Panc1 (cell line): ENCODE measurements around the gene RBMX. TPM values are rescaled to one million over a fixed set of nuclear protein-coding genes. Genes with fewer than 3 reads are reported as not detected.

Source experiments
- ATAC-seq: fragments of 200-7000 bp; cut with Tn5 transposase; 2 replicates; pipeline ENCODE4 v1.9.1; 2020; ENCODE audit warnings: mild to moderate bottlenecking, moderate library complexity
- BruUV-seq: library from RNA; stranded (reverse); fragments of 400-500 nt; replicated peaks from 2 replicates; lab custom pipeline; 2021; lab: Mats Ljungman, UMichigan
- CTCF ChIA-PET: fragments of 300-600 bp; sonication (Branson Sonifier 250); formaldehyde crosslinking; loops from one replicate; lab custom pipeline; 2022; ENCODE audit warnings: antibody characterized with exemption; lab: Charles Lee
- POLR2A ChIA-PET: fragments of 300-600 bp; sonication (Branson Sonifier 250); formaldehyde crosslinking; loops from one replicate; lab custom pipeline; 2022; ENCODE audit warnings: antibody characterized with exemption; lab: Charles Lee
- DNase-seq: peaks from one replicate; pipeline ENCODE4 v3.0.0-alpha.2; 2010; ENCODE audit warnings: low read depth, low spot score
- H3K27ac ChIP-seq: 2 replicates; pipeline ENCODE4 v1.5.1; 2011; ENCODE audit warnings: mild to moderate bottlenecking, low read length, inconsistent platforms
- H3K27me3 ChIP-seq: fragments of 200-500 bp; sonication (Bioruptor generic); 2 replicates; pipeline ENCODE4 v1.6.0; 2014; ENCODE audit warnings: low read length, inconsistent platforms; ENCODE audit not compliant: control insufficient read depth, insufficient read depth
- H3K36me3 ChIP-seq: fragments of 200-500 bp; sonication (Bioruptor generic); 2 replicates; pipeline ENCODE4 v1.5.1; 2014; ENCODE audit warnings: inconsistent platforms, mild to moderate bottlenecking, low read length, moderate library complexity; ENCODE audit not compliant: control insufficient read depth, insufficient read depth
- H3K4me1 ChIP-seq: 2 replicates; pipeline ENCODE4 v1.5.1; 2011; ENCODE audit warnings: inconsistent platforms, mild to moderate bottlenecking, low read length, moderate library complexity; ENCODE audit not compliant: control insufficient read depth, insufficient read depth
- H3K4me3 ChIP-seq, 2 experiments: 2 replicates each; pipeline ENCODE4 v1.5.1; 2011 to 2012; ENCODE audit warnings: low read depth in 2 of 2, low read length in 2 of 2, mild to moderate bottlenecking in 2 of 2, inconsistent platforms in 1 of 2, moderate library complexity in 1 of 2
- H3K9me3 ChIP-seq: fragments of 200-500 bp; sonication (Bioruptor generic); 2 replicates; pipeline ENCODE4 v1.5.1; 2014; ENCODE audit warnings: low read depth, mild to moderate bottlenecking, inconsistent platforms, low read length, moderate library complexity; ENCODE audit not compliant: control insufficient read depth, insufficient read depth
- POLR2AphosphoS5 ChIP-seq: IDR thresholded peaks from 2 replicates; pipeline ENCODE4 v1.6.1; 2012; ENCODE audit warnings: mild to moderate bottlenecking, low read depth, low read length, moderate library complexity
- REST ChIP-seq, 2 experiments: IDR thresholded peaks; 2 replicates each; pipeline ENCODE4 v1.6.1; 2011 to 2012; ENCODE audit warnings: low read depth in 2 of 2, control low read depth in 1 of 2, low read length in 1 of 2, mild to moderate bottlenecking in 1 of 2, moderate library complexity in 1 of 2; ENCODE audit not compliant: insufficient read depth in 1 of 2
- TCF7L2 ChIP-seq: IDR thresholded peaks from 2 replicates; pipeline ENCODE4 v1.6.1; 2011; ENCODE audit warnings: mild to moderate bottlenecking, low read depth, low read length, inconsistent platforms
- in situ Hi-C: cut with HindIII; loops from 2 replicates; pipeline ENCODE4 v1.10.0; 2016; ENCODE audit warnings: low sequenced_read_pairs, low pct_unique_long_range_greater_than_20kb
- intact Hi-C: fragments of 100-400 bp; cut with micrococcal nuclease; formaldehyde crosslinking; loops from one replicate; pipeline ENCODE4 v1.10.0; 2022; ENCODE audit not compliant: unreplicated experiment
- total RNA-seq: library from RNA; stranded (reverse); gene quantifications from one replicate; pipeline ENCODE4 v1.2.1, GENCODE V29; 2021; ENCODE audit not compliant: unreplicated experiment
- TF ChIP-seq, protein P1 (sequence below): fragments of 450-650 bp; IDR thresholded peaks from 2 replicates; pipeline ENCODE4 v1.5.1; 2017; ENCODE audit warnings: mild to moderate bottlenecking

Gene RBMX
- total RNA-seq, 1 experiment from 2014 or later = 239 TPM

DNA sequence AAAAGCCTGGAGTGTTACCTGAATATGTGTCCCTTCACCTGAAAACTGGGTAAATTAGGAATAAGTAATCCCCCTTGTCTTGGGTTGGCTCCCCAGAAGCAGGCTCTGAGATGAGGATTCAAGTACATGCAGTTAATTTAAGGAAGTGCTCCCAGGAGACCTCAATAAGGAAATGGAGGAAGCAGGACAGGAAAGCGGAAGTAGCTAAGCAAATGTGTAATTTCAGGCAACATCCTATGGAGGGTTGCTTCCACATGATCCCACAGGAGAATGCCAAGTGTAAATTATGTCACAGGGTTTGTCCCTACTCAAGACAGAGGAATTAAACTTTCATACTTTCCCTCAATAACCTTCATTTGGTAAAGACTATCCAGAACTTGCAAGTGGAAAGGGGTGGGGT, 51.7 kb downstream of the RBMX start:
- POLR2A ChIA-PET = no interaction called here
- Histone ChIP-seq H3K4me3 (no peak overlapping the region), H3K9me3 (no peaks in the 10 kb centered on the region), H3K4me1 (no peaks in the 10 kb centered on the region), H3K27me3 (no peaks in the 10 kb centered on the region), H3K36me3 (no peaks in the 10 kb centered on the region), H3K27ac (no peak overlapping the region)
- ATAC-seq (no peak), DNase-seq (no peak)
- BruUV-seq = no TSS peak
- in situ Hi-C loops = no loop called here
- CTCF ChIA-PET = no interaction called here
- intact Hi-C loops = no loop called here
- TF ChIP-seq REST (IDR thresholded peaks at IDR 0.05; ENCODE audit: insufficient read depth in 1 of 2, low read depth in 2 of 2, low read length in 1 of 2) = no peak

DNA sequence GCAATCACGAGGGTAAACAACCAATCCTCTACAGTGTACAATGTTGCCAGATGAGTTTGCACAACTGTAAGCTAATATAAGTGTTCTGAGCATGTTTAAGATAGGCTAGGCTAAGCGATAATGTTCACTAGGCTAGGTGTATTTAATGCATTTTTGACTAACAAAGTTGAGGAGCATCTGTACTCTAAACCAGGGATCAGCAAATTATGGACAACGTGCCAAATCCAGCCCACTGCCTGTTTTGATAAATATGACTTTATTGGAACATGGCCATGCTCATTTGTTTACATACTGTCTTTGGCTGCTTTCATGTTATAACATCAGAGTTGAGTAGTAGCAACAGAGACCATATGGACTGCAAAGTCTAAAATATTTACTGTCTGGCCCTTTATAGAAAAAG, 53.5 kb downstream of the RBMX start:
- in situ Hi-C loops = no loop called here
- no peak for ATAC-seq
- BruUV-seq = no TSS peak

More for the DNA sequence above, 53.5 kb downstream of the RBMX start:
- H3K9me3 ChIP-seq = no peaks in the 10 kb centered on the region
- no peak overlapping the region for H3K4me3 ChIP-seq
- ChIA-PET POLR2A (no interaction called here), CTCF (no interaction called here)
- H3K27me3 ChIP-seq = no peaks in the 10 kb centered on the region
- H3K36me3 ChIP-seq = no peaks in the 10 kb centered on the region
- no peak for DNase-seq
- H3K27ac ChIP-seq = no peak overlapping the region
- TF ChIP-seq TCF7L2 (no peak), POLR2AphosphoS5 (no peak), REST (IDR thresholded peaks at IDR 0.05; ENCODE audit: insufficient read depth in 1 of 2, low read depth in 2 of 2, low read length in 1 of 2) (no peak)
- TF ChIP-seq, protein P1, sequence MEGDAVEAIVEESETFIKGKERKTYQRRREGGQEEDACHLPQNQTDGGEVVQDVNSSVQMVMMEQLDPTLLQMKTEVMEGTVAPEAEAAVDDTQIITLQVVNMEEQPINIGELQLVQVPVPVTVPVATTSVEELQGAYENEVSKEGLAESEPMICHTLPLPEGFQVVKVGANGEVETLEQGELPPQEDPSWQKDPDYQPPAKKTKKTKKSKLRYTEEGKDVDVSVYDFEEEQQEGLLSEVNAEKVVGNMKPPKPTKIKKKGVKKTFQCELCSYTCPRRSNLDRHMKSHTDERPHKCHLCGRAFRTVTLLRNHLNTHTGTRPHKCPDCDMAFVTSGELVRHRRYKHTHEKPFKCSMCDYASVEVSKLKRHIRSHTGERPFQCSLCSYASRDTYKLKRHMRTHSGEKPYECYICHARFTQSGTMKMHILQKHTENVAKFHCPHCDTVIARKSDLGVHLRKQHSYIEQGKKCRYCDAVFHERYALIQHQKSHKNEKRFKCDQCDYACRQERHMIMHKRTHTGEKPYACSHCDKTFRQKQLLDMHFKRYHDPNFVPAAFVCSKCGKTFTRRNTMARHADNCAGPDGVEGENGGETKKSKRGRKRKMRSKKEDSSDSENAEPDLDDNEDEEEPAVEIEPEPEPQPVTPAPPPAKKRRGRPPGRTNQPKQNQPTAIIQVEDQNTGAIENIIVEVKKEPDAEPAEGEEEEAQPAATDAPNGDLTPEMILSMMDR = no peak
- H3K4me1 ChIP-seq = no peaks in the 10 kb centered on the region; the same call in 1 of the 2 replicates
- intact Hi-C loops = no loop called here
